OCI-LY1 (cell line): Measurements from ENCODE around the gene NCOR1.

ENCODE experiments used
- CTCF ChIP-seq: fragments of 200-600 bp; sonication (generic), shearing (Covaris generic); IDR thresholded peaks from 2 replicates; pipeline ENCODE4 v1.5.1; 2017; ENCODE audit warnings: mild to moderate bottlenecking, antibody characterized with exemption, low read length, moderate library complexity, mixed read lengths
- EZH2 ChIP-seq: fragments of 200-600 bp; sonication (generic), shearing (Covaris generic); IDR thresholded peaks from 2 replicates; pipeline ENCODE4 v1.8.0; 2017; ENCODE audit warnings: borderline replicate concordance, mixed run types, mild to moderate bottlenecking, antibody characterized with exemption, low read length, moderate library complexity, mixed read lengths

GRCh38 chr17:16251043-16251442, 35.7 kb upstream of the NCOR1 start:
- TF ChIP-seq CTCF: no peak
- no peak for TF ChIP-seq EZH2
